ENCODE measurements around the gene PROM2. TPM values are rescaled to one million over a fixed set of nuclear protein-coding genes. Genes with fewer than 3 reads are reported as not detected.

Gene PROM2
- total RNA-seq, 1 donor from 2014 or later = 0.29 TPM

- no peaks in the 10 kb centered on the region for H3K27me3 Mint-ChIP-seq (ENCODE audit: insufficient read depth)
- H3K9me3 Mint-ChIP-seq = peaks cover 3% of the 10 kb centered on the region
- H3K4me1 Mint-ChIP-seq (ENCODE audit: low read depth) = no peaks in the 10 kb centered on the region
Observed at GRCh38 chr2:95329891-95330793, 55.9 kb downstream of the PROM2 start.

GRCh38 chr2:95330794-95331338 is 56.6 kb downstream of the PROM2 start:
- Mint-ChIP-seq H3K36me3 (ENCODE audit: low read depth) (no peaks in the 10 kb centered on the region), H3K4me3 (no peak overlapping the region), H3K9me3 (no peaks in the 10 kb centered on the region), H3K27ac (no peak overlapping the region), H3K4me1 (ENCODE audit: low read depth) (no peaks in the 10 kb centered on the region), H3K27me3 (ENCODE audit: insufficient read depth) (no peaks in the 10 kb centered on the region)
- DNase-seq (ENCODE audit: low spot score) = no peak
- intact Hi-C loops (cut with micrococcal nuclease) = no loop called here

More at GRCh38 chr2:95329891-95330793, 55.9 kb downstream of the PROM2 start:
- H3K4me3 Mint-ChIP-seq = no peak overlapping the region
- H3K27ac Mint-ChIP-seq = no peak overlapping the region
- H3K36me3 Mint-ChIP-seq (ENCODE audit: low read depth) = no peaks in the 10 kb centered on the region
- no peak for DNase-seq (ENCODE audit: low spot score)
- intact Hi-C loops (cut with micrococcal nuclease) = no loop called here

- Mint-ChIP-seq H3K9me3 (no peaks in the 10 kb centered on the region), H3K36me3 (ENCODE audit: low read depth) (no peaks in the 10 kb centered on the region), H3K27ac (no peak overlapping the region), H3K27me3 (ENCODE audit: insufficient read depth) (no peaks in the 10 kb centered on the region), H3K4me1 (ENCODE audit: low read depth) (no peaks in the 10 kb centered on the region), H3K4me3 (no peak overlapping the region)
- intact Hi-C loops (cut with micrococcal nuclease) = no loop called here
- no peak for DNase-seq (ENCODE audit: low spot score)
Observed at GRCh38 chr2:95331606-95332005, 57.4 kb downstream of the PROM2 start.

GRCh38 chr2:95332036-95332435 is 57.8 kb downstream of the PROM2 start:
- Mint-ChIP-seq H3K27ac (no peak overlapping the region), H3K27me3 (ENCODE audit: insufficient read depth) (no peaks in the 10 kb centered on the region), H3K4me3 (no peak overlapping the region), H3K4me1 (ENCODE audit: low read depth) (no peaks in the 10 kb centered on the region), H3K36me3 (ENCODE audit: low read depth) (no peaks in the 10 kb centered on the region), H3K9me3 (no peaks in the 10 kb centered on the region)
- intact Hi-C loops (cut with micrococcal nuclease) = no loop called here
- DNase-seq (ENCODE audit: low spot score) = no peak

GRCh38 chr2:95333056-95333455 is 58.8 kb downstream of the PROM2 start:
- no peak overlapping the region for H3K27ac Mint-ChIP-seq
- intact Hi-C loops (cut with micrococcal nuclease) = no loop called here
- H3K27me3 Mint-ChIP-seq (ENCODE audit: insufficient read depth) = no peaks in the 10 kb centered on the region
- H3K4me3 Mint-ChIP-seq = no peak overlapping the region
- no peaks in the 10 kb centered on the region for H3K36me3 Mint-ChIP-seq (ENCODE audit: low read depth)
- no peaks in the 10 kb centered on the region for H3K4me1 Mint-ChIP-seq (ENCODE audit: low read depth)
- H3K9me3 Mint-ChIP-seq = no peaks in the 10 kb centered on the region
- no peak for DNase-seq (ENCODE audit: low spot score)

GRCh38 chr2:95333888-95334338 is 59.7 kb downstream of the PROM2 start:
- H3K27ac Mint-ChIP-seq = no peak overlapping the region
- no peak overlapping the region for H3K4me3 Mint-ChIP-seq
- no peaks in the 10 kb centered on the region for H3K4me1 Mint-ChIP-seq (ENCODE audit: low read depth)
- intact Hi-C loops (cut with micrococcal nuclease) = no loop called here
- H3K27me3 Mint-ChIP-seq (ENCODE audit: insufficient read depth) = no peaks in the 10 kb centered on the region
- H3K9me3 Mint-ChIP-seq = no peaks in the 10 kb centered on the region
- no peaks in the 10 kb centered on the region for H3K36me3 Mint-ChIP-seq (ENCODE audit: low read depth)
- DNase-seq (ENCODE audit: low spot score) = no peak

- Mint-ChIP-seq H3K36me3 (ENCODE audit: low read depth) (no peaks in the 10 kb centered on the region), H3K9me3 (no peaks in the 10 kb centered on the region), H3K4me3 (no peak overlapping the region), H3K27ac (no peak overlapping the region), H3K27me3 (ENCODE audit: insufficient read depth) (peaks cover 2% of the 10 kb centered on the region), H3K4me1 (ENCODE audit: low read depth) (no peaks in the 10 kb centered on the region)
- intact Hi-C loops (cut with micrococcal nuclease) = no loop called here
- DNase-seq (ENCODE audit: low spot score) = no peak
Observed at GRCh38 chr2:95334916-95335641, 60.8 kb downstream of the PROM2 start.

- Mint-ChIP-seq H3K9me3 (no peaks in the 10 kb centered on the region), H3K27ac (no peak overlapping the region), H3K4me1 (ENCODE audit: low read depth) (no peaks in the 10 kb centered on the region), H3K4me3 (no peak overlapping the region), H3K36me3 (ENCODE audit: low read depth) (no peaks in the 10 kb centered on the region), H3K27me3 (ENCODE audit: insufficient read depth) (peaks cover 2% of the 10 kb centered on the region)
- no peak for DNase-seq (ENCODE audit: low spot score)
- intact Hi-C loops (cut with micrococcal nuclease) = no loop called here
Observed at GRCh38 chr2:95336406-95336805, 62.2 kb downstream of the PROM2 start.

GRCh38 chr2:95337829-95338228 is 63.6 kb downstream of the PROM2 start:
- no peak for DNase-seq (ENCODE audit: low spot score)
- Mint-ChIP-seq H3K27ac (no peak overlapping the region), H3K27me3 (ENCODE audit: insufficient read depth) (peaks cover 2% of the 10 kb centered on the region), H3K4me1 (ENCODE audit: low read depth) (no peaks in the 10 kb centered on the region), H3K9me3 (no peaks in the 10 kb centered on the region), H3K36me3 (ENCODE audit: low read depth) (no peaks in the 10 kb centered on the region), H3K4me3 (no peak overlapping the region)
- intact Hi-C loops (cut with micrococcal nuclease) = no loop called here

Other genes with a start within 250 kb of the PROM2 start
- gene MAL, start 248.7 kb upstream of the PROM2 start, total RNA-seq = 264 and 272 TPM in 2 replicates
- gene MRPS5, start 152.6 kb upstream of the PROM2 start, total RNA-seq = 89.6 and 93.6 TPM in 2 replicates
- gene ZNF514, start 114.6 kb upstream of the PROM2 start, total RNA-seq = 9.9 and 10.1 TPM in 2 replicates
- 3.8 and 3.9 TPM in 2 replicates for gene ZNF2, start 108.6 kb upstream of the PROM2 start, total RNA-seq
- 4.7 and 5.9 TPM in 2 replicates for gene ZNF892, start 66.9 kb upstream of the PROM2 start, total RNA-seq
- gene KCNIP3, start 22.9 kb downstream of the PROM2 start, total RNA-seq = not detected in 2 replicates
- gene FAHD2A, start 128.3 kb downstream of the PROM2 start, total RNA-seq = 33.2 and 34.9 TPM in 2 replicates
- gene TRIM43B, start 210.3 kb downstream of the PROM2 start, total RNA-seq = not detected in 2 replicates

Data from activated T-helper 1 cell treated with anti-CD3 and anti-CD28 coated beads, Interleukin-12 subunit alpha, Interleukin-12 subunit beta, Interleukin-2, Interleukin-4 antibody, amounts not matched to agents 30 ng/mL and 10 ng/mL and 1 ng/mL, durations not matched to agents 14 hours and 24 hours and 36 hours (primary cell).